NCI-H128 (cell line): Measurements from ENCODE around the gene APOBEC3F.

ENCODE experiments used
- DNase-seq: peaks from one replicate; lab custom pipeline; 2025; ENCODE audit not compliant: unreplicated experiment; lab: John Stamatoyannopoulos, UW

Gene APOBEC3F

GRCh38 chr22:39090426-39091064 lies 49.9 kb downstream of the APOBEC3F start:
- no peak for DNase-seq

- no peak for DNase-seq
Measured at GRCh38 chr22:39091126-39092081, 50.7 kb downstream of the APOBEC3F start.

- no peak for DNase-seq
Measured at GRCh38 chr22:39092111-39092862, 51.6 kb downstream of the APOBEC3F start.

- no peak for DNase-seq
Measured at GRCh38 chr22:39094717-39095389, 54.2 kb downstream of the APOBEC3F start.

- no peak for DNase-seq
Measured at GRCh38 chr22:39095971-39096370, 55.3 kb downstream of the APOBEC3F start.

- DNase-seq = no peak
Measured at GRCh38 chr22:39097098-39098020, 56.7 kb downstream of the APOBEC3F start, which contains the start of gene APOBEC3H. Gene APOBEC3H, plus strand, starts transcription at chr22:39097244. Its CDS starts 3,035 bp downstream, at chr22:39100279.

- DNase-seq = no peak
Measured at GRCh38 chr22:39098026-39098425, 57.4 kb downstream of the APOBEC3F start.

- no peak for DNase-seq
Measured at GRCh38 chr22:39098576-39098975, 57.9 kb downstream of the APOBEC3F start.

- no peak for DNase-seq
Measured at GRCh38 chr22:39101226-39101625, 60.6 kb downstream of the APOBEC3F start.

GRCh38 chr22:39103431-39103830 lies 62.8 kb downstream of the APOBEC3F start:
- no peak for DNase-seq
